GM19467 (cell line): ENCODE results near the gene DLST.

ENCODE experiments used
- ATAC-seq: cut with Tn5 transposase; IDR thresholded peaks from one replicate; pipeline ENCODE4 v1.9.1; 2021; ENCODE audit warnings: mild to moderate bottlenecking, moderate library complexity; ENCODE audit not compliant: unreplicated experiment

Gene DLST

DNA sequence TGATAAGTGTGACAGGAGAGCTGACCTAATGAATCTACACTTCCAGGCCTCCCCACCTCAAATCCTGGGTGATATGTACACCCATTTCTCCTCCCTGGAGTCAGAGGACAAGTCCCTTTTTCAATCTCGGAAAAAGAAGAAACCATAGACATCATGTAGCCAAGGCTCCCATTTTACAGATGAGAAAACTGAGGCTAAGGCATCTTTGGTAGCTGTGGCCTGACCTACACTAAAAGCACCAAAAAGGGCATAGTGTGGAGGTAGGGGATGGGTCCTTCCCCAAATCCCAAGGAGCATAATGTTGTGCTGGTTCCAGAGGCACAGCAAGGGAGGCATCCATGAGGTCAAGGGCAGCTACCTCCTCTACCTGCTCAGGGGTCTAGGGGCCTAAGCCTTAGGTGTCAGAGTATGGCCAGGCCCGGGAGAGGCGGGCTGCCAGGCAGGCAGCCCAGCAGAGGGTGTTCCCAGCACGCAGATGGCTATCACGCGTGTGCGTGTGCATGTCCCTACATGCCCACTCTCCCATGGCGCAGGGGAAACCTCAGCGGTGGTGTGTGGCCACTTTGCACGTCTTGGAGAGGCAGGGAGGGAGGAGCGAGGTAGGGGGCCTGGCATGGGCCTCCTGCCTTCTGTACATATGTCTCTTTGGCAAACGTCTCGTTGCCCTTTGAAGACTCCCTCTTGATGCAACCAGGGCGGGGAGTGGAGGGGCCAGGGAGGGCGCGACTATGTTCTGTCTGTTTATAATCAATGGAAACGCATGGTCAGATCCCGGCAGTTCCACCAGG lies 71.2 kb downstream of the DLST start:
- no peak for ATAC-seq
